Measurements from ENCODE around the gene POTEB3.
"Not testable (repeated sequence)": the region's sequence is repeated elsewhere in the genome, so short reads cannot be mapped to it uniquely, and the experiment has no call there.

DNA sequence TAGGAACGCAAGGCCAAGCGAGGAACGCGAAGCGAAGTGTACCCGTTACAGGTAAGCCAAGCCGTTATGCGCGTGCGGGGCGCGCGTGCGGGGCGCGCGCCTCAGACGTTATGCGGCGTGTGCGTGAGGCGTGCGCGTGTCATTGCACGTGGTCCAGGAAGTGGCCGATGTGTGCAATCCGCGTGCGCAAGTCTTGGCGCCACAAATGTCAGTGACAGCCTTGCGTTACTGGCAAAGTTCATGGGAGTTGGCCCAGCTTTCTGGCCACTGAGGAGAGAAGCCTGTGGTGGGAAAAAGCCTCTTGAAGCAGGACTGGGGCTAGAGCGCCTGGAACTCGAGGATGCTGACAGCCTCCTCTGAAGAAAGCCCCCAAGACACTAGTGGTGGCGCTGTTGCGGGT lies at the start of gene POTEB3:
- TF ChIP-seq CTCF (conservative IDR thresholded peaks at IDR 0.05 in 1 of 2, IDR thresholded peaks at IDR 0.05 in 1 of 2; ENCODE audit: low read depth in 1 of 2, low read length in 2 of 2); EZH2 (IDR thresholded peaks at IDR 0.05; ENCODE audit: low read length, missing control alignments): not testable (repeated sequence)
